RWPE2 (cell line): ENCODE results near the gene PFAS.
A peak's percentile ranks its signal among the peaks of the same experiment; 100 is the strongest.
"Not testable (repeated sequence)": the region's sequence is repeated elsewhere in the genome, so short reads cannot be mapped to it uniquely, and the experiment has no call there.

Experiments used
- ATAC-seq: fragments of 200-7000 bp; cut with Tn5 transposase; 3 replicates; pipeline ENCODE4 v1.9.1; 2021; ENCODE audit warnings: low read depth
- DNase-seq: peaks from one replicate; pipeline ENCODE4 v3.0.0-alpha.2; 2020; ENCODE audit warnings: low spot score
- H3K27ac ChIP-seq: fragments of 450-650 bp; 2 replicates; pipeline ENCODE4 v1.5.1; 2017; ENCODE audit warnings: mild to moderate bottlenecking; ENCODE audit not compliant: poor library complexity, severe bottlenecking
- H3K27me3 ChIP-seq: fragments of 250-450 bp; sonication (Bioruptor Pico); 2 replicates; pipeline ENCODE4 v1.5.1; 2021; ENCODE audit warnings: mild to moderate bottlenecking, moderate library complexity; ENCODE audit not compliant: insufficient read depth, poor library complexity, severe bottlenecking
- H3K36me3 ChIP-seq: fragments of 250-450 bp; sonication (Bioruptor Pico); 2 replicates; pipeline ENCODE4 v1.5.1; 2020; ENCODE audit warnings: low read depth, mild to moderate bottlenecking, moderate library complexity
- H3K4me1 ChIP-seq: fragments of 250-450 bp; sonication (Bioruptor Pico); 2 replicates; pipeline ENCODE4 v1.5.1; 2021; ENCODE audit warnings: mild to moderate bottlenecking, moderate library complexity; ENCODE audit not compliant: insufficient read depth, poor library complexity, severe bottlenecking
- H3K4me3 ChIP-seq: fragments of 250-450 bp; sonication (Bioruptor Pico); 2 replicates; pipeline ENCODE4 v1.5.1; 2021; ENCODE audit warnings: mild to moderate bottlenecking, moderate library complexity; ENCODE audit not compliant: severe bottlenecking
- H3K9me3 ChIP-seq: fragments of 250-450 bp; sonication (Bioruptor Pico); 2 replicates; pipeline ENCODE4 v1.5.1; 2021; ENCODE audit warnings: mild to moderate bottlenecking, moderate library complexity; ENCODE audit not compliant: severe bottlenecking
- CTCF ChIP-seq: fragments of 450-650 bp; IDR thresholded peaks from one replicate; pipeline ENCODE4 v1.5.1; 2017; ENCODE audit warnings: mild to moderate bottlenecking, moderate library complexity; ENCODE audit not compliant: poor library complexity, severe bottlenecking

The PFAS gene

DNA sequence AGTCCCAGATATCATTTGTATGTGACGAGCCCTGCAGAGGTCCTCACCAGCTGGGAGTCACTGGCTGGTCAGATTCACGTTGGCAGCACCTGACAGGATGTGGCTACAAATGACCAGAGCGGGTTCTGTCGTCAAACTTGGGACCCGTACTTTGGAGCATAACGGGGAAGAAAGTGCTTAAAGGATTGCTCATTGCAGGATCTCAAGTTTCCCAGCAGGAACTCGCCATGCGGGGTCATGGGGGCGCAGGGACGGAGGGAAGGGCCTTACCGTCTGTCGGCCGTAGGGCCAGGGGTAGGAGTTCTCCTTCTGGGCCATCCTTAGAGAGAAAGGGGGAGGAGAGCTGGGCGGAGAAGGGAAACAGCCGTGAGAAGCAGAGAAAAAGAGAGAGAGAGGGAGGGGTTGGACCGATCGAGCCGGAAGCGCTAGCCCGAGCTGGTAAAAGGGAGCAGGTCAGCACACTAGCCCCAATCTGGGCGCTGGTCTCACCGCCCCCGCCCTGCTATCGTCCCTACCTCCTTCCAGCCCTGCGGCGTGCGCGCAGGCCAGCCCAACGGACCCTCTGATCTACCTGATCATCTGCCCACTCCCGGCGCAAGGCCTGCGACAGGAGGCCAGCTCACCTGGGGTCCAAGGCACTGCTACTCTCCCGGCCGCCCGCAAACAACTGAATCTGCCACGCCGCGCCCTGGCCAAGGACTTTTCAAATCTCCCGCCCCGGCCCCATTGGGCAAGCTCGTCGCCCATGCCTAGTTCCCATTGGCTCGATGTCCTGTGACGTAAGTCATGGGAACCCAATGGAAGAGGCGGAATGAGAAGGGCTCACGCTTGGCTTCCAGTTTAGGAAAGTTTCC is 39.0 kb upstream of the PFAS start, which contains the start of gene AURKB:
Gene AURKB, minus strand, starts transcription at position 669 of the 854 bp plus-strand sequence. Its CDS starts 351 bp downstream, at position 318.
- H3K4me1 ChIP-seq, result peaks cover 14% of the 10 kb centered on the region
- ATAC-seq (peak; percentile 93), DNase-seq (peak; percentile 94)
- no peaks in the 10 kb centered on the region for H3K27me3 ChIP-seq
- H3K4me3 ChIP-seq, result peak within 1 kb of the TSS; percentile 65
- H3K9me3 ChIP-seq, result no peaks in the 10 kb centered on the region
- peak within 1 kb of the TSS; percentile 85 for H3K27ac ChIP-seq
- TF ChIP-seq CTCF, result no peak
- H3K36me3 ChIP-seq, result peaks cover 48% of the 10 kb centered on the region

DNA sequence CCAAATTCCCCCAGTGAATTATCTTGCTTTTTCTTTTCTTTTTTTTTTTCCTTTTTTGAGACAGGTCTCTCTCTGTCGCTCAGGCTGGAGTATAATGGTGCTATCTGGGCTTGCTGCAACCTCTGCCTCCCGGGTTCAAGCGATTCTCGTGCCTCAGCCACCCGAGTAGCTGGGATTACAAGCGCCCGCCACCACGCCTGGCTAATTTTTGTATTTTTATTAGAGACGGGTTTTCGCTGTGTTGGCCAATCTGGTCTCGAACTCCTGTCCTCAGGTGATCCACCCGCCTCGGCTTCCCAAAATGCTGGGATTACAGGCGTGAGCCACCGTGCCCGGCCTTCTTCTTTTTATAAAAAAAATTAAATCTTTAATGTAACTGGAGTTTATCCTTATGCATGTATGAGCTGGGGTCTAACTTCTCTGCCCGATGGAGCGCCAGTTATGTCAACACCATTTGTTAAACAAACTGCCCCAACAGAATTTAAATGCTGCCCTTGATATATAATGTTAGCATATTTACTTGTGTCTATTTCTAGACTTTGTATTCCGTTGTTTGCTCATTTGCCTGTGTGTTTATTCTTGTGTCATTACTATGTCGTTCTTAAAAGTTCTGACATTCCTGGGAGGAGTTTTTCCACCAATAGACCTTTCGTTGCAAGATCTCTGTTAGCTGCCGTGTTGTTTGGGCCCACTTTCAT is 38.2 kb upstream of the PFAS start:
- Histone ChIP-seq H3K27ac (peak overlapping the region; percentile 85), H3K9me3 (no peaks in the 10 kb centered on the region), H3K4me1 (peaks cover 14% of the 10 kb centered on the region), H3K27me3 (no peaks in the 10 kb centered on the region), H3K36me3 (peaks cover 40% of the 10 kb centered on the region), H3K4me3 (peak overlapping the region; percentile 65)
- no peak for TF ChIP-seq CTCF
- ATAC-seq (no peak), DNase-seq (no peak)

GRCh38 chr17:8212312-8213180 is 36.5 kb upstream of the PFAS start:
- Histone ChIP-seq H3K9me3 (no peaks in the 10 kb centered on the region), H3K4me1 (peaks cover 14% of the 10 kb centered on the region), H3K36me3 (peaks cover 24% of the 10 kb centered on the region), H3K27ac (no peak overlapping the region), H3K27me3 (no peaks in the 10 kb centered on the region), H3K4me3 (no peak overlapping the region)
- DNase-seq (no peak), ATAC-seq (no peak)
- no peak for TF ChIP-seq CTCF

DNA sequence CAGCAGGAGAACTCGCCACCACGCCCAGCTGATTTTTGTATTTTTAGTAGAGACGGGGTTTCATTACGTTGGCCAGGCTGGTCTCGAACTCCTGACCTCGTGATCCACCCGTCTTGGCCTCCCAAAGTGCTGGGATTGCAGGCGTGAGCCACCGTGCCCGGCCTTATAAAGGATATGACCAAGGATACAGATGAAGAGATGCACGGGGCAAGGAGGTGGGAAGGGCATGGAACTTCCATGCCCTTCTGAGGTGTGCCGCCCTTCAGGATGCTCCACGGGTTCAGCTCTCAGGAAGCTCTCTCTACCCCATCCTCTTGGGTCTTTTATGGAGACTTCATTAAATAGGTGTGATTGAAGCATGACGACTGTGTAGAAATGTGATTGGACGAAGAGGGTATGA is 35.1 kb upstream of the PFAS start:
- H3K27ac ChIP-seq, DNase-seq, H3K4me1 ChIP-seq, H3K4me3 ChIP-seq, H3K27me3 ChIP-seq, H3K36me3 ChIP-seq, ATAC-seq, H3K9me3 ChIP-seq: not testable (repeated sequence)
